Activated T-cell treated with anti-CD3 and anti-CD28 coated beads for 48 hours (primary cell): ENCODE data around the gene THEM4.
"Not testable (repeated sequence)": the region's sequence is repeated elsewhere in the genome, so short reads cannot be mapped to it uniquely, and the experiment has no call there.

Experiments used
- DNase-seq: peaks from one replicate; pipeline ENCODE4 v3.0.0-alpha.2; 2020; ENCODE audit warnings: low read depth

Gene THEM4

GRCh38 chr1:151893176-151893924 is 16.0 kb downstream of the THEM4 start:
- no peak for DNase-seq

- DNase-seq: no peak
Measured at GRCh38 chr1:151892190-151892589, 17.1 kb downstream of the THEM4 start.

DNA sequence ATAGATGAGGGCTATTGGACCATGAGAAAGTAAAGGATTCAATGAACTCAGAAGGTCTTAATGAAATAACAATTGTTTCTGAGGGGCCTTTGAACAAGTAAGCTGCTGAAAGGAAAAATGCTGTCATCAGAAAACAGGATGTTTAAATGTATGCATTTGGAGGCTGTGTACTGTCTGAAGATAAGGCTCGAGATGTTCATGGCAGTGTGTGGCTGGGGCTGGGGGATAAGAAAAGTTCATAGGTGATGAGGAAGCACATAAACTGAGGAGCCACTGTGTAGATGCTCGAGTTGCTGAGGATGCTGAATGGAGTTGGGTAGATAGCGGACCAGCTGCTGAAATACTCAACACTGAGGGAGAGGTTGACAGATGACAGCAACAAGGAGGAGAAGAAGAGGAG is 17.8 kb downstream of the THEM4 start:
- DNase-seq: no peak

DNA sequence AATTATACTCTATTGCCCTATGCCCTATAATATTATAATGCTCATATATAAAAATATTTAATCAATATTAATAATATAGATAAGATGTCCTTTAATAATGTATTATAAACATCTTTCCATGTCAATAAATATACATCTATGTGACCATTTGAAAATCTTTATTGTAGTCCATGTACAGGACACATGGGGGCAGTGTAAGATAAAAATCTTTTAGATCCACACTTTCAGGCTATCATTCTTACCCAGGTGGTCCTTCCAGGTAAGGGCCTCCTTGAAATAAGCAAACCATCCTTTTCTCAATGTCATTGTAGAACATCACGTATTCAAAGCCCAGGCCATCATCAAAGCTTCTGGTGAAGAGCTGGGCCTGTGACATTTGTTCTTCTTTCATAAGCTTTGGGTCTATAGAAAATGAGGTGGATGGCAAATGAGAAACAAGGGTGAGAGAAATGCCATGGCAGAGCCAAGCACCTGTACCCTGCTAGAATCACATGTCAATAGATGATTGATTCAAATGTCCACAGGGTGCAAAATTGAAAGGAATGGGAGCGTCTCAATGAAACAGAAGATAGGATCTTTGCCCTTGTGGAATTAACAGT is 20.2 kb downstream of the THEM4 start:
- no peak for DNase-seq

DNA sequence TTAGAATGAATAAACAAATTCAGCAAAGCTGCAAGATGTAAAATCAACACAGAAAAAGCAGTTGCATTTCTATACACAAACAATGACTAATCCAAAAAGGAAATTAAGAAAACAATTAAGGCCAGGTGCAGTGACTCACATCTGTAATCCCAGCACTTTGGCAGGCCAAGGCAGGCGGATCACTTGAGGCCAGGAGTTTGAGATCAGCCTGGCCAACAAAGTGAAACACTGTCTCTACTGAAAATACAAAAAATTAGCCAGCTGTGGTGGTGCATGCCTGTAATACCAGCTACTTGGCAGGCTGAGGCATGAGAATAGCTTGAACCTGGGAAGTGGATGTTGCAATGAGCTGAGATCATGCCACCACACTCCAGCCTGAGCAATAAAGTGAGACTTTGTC is 22.3 kb downstream of the THEM4 start:
- no peak for DNase-seq

DNA sequence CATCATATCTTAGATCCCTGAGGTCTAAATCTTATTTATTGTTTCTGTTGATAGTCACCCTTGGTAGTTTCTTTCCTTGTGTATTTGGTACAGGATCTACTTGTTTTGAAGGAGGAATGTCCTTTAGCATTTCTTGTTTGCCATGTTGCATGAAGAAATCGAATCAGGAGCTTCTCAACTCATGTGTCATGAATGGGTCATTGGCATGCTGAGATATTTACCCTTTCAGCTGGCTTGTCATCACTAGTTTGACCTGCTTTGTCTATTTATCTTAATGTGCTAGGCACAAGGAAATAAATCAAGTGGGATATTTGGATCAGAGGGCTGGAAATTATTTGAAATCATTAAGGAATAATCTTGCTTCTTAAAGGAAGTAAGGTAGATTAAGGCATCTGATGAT is 23.8 kb downstream of the THEM4 start:
- no peak for DNase-seq

GRCh38 chr1:151884879-151885278 is 24.4 kb downstream of the THEM4 start:
- DNase-seq: not testable (repeated sequence)

- not testable (repeated sequence) for DNase-seq
Measured at GRCh38 chr1:151884445-151884844, 24.9 kb downstream of the THEM4 start.

DNA sequence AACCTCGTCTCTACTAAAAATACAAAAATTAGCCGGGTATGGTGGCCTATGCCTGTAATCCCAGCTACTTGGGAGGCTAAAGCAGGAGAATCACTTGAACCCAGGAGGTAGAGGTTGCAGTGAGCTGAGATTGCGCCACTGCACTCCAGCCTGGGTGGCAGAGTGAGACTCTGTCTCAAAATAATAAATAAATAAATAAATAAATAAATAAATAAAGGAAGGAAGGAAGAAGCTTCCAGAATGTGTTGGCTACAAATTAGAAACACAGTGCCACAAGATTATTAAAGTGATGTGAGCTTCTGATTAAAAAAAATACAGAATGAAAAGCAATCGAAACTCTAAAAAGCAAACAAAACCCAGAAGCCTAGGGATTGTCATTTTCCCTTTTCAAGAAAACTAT is 25.4 kb downstream of the THEM4 start:
- not testable (repeated sequence) for DNase-seq

- DNase-seq: not testable (repeated sequence)
Measured at GRCh38 chr1:151882918-151883317, 26.4 kb downstream of the THEM4 start.

DNA sequence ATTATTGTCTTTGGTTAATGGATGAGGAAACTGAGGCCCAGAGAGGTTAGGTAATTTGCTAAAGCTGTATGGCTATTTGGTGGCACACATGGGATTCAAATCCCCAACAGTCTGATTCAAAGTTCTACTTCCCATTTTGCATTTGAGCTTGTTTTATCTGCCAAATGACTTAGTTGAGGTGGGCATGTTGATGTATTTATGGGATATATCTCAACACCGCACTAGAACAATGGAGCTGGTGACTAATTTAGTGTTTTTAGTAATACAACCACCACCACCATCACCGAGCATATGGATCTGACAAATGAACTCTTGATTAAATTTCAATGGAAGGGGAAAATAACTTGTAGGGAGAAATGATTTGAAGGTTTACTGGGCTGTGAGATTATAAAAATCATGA is 26.8 kb downstream of the THEM4 start:
- DNase-seq: no peak

DNA sequence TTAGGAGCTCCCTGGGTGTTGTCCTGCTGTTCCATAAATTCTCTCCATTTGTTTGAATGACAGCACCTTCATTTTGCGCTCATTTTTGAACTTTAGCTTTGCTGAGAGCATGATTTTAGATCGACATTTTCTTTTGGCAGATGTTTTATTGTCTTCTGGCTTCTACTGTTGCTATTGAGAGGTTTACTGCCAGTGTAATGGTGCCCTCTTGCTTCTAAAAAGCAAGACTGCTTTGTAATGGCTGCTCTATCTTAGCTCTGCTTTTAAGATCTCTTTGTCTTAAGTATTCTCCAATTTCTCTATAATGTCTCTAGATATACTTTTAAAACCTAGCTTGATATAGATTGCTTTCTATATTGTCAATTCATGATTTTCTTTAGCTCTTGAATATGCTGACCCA is 27.8 kb downstream of the THEM4 start:
- DNase-seq: no peak

DNA sequence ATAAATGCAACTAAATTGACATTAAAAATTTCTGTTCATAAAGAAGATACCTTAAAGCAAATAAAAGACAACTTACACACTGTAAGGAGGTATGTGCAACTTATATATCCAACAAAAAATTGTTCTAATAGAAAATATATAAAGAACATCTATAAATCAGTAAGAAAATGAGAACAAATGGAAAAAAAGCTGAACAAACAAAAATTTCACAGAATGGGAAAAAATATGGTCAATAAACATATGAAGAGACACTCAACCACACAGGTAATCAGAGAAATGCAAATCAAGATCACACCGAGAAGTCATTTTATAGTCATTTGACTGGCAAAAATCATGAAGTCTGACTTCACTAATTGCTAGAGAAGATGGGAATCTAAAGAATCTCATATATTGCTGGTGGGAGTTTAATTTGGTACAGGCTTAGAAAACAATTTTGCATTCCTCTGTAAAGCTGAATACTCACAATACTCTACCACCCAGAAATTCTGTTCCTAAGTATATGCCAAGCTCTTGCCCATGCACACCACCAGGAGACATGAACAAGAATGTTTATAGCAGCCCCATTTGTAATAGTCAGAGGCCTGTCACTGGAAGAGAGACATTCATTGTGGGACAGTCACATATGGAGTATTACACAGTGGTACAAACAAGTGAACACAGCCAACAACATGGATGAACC is 33.8 kb downstream of the THEM4 start:
- no peak for DNase-seq

DNA sequence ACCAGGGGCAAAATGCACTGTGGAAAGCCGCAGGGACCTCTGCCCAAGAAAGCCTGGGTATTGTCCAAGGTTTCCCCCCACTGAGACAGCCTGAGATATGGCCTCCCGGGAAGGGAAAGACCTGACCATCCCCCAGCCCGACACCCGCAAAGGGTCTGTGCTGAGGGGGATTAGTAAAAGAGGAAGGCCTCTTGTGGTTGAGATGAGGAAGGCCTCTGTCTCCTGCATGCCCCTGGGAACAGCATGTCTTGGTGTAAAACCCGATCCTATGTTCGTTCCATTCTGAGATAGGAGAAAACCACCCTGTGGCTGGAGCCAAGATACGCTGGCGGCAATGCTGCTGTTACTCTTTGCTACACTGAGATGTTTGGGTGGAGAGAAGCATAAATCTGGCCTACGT is 36.5 kb downstream of the THEM4 start:
- not testable (repeated sequence) for DNase-seq

- DNase-seq: no peak
Measured at GRCh38 chr1:151871284-151872030, 37.9 kb downstream of the THEM4 start.

DNA sequence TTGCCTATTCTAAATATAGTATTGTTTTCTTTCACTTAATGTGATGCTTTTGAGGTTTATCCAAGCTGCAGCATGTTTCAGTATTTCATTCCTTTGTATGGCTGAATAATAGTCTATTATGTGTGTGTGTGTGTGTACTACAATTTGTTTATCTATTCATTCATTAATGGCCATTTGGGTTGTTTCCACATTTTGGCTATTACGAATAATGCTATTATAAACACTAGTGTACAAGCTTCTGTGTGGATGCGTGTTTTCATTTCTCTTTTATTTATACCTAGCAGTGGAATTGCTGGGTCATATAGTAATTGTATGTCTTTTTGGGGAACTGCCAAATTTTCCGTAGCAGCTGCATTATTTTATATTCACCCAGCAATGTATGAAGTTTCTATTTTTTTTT is 40.8 kb downstream of the THEM4 start:
- no peak for DNase-seq

DNA sequence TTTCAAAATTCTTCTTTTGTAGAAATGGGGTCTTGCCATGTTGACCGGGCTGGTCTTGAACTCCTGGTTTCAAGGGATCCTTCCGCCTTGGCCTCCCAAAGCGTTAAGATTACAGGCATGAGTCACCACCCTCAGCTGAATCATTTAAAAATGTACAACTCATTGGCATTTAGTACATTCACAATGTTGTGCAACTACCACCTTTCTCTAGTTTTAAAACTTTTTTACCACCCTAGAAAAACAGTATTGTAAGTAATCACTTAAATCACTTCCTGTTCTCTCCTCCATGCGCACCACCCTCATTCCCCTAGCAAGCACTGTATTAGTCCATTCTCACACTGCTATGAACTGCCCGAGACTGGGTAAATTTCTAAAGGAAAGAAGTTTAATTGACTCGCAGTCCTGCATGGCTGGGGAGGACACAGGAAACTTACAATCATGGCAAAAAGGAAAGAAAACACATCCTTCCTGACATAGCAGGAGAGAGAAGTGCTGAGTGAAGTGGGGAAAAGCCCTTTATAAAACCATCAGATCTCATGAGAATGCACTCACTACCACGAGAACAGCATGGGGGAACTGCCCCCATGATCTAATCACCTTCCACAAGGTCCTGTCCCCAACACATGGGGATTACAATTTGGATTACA is 41.4 kb downstream of the THEM4 start:
- DNase-seq: no peak

GRCh38 chr1:151867321-151867720 is 42.0 kb downstream of the THEM4 start:
- no peak for DNase-seq

GRCh38 chr1:151864411-151864810 is 44.9 kb downstream of the THEM4 start:
- DNase-seq: no peak

DNA sequence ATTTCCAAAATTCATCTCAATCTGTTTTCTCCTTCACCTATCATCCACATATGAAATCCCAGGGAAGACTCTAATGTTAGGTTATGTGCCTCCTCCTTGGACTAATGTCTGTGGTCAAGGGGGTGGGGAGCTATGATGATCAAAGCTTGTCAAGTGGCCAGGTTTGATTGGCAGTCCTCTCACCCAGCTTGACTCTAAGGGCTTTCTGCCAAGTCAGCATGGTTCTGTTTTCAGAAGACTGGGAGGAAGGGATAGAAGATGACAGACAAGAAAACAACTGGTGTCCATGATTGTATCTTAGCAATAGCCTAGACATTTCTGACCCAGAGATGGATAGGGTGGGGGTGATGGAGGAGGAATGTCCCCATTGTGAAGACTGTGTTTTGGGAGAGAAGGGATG is 46.7 kb downstream of the THEM4 start:
- DNase-seq: no peak

DNA sequence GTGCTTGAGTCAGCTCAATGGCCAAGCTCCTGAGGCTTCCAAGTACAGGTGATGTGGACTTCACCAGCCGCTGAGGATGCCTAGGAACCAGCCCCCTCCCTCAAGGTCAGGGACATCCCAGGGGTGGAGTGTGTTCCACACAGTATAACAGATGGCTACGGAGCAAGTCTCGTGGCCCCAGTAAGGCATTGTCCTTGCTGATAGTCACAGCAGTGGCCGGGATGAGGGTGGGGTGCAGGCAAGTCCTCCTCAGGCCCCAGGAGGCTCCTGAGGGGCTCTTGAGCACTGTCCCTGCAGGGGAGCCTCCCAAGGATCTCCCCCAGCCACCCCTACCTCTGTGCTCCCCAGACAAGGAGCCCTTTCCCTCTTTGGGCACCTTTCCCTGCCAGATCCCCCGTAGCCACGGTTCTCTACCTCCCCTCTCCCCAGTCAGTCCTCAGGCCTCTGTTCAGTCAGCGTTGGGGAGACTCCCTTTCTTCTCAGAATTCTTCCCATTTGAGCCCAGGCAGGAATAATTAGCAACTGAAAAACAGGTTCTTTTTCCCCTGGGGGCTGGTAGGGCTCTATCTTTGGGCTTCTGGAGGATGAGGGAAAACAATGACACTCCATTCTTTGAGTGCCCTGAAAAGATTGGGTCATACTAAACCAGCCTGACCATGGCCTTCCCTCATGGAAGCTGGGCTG is 48.7 kb downstream of the THEM4 start:
- no peak for DNase-seq

GRCh38 chr1:151859891-151860293 is 49.4 kb downstream of the THEM4 start:
- no peak for DNase-seq
